GM21825 (cell line): ENCODE data around the gene OPCML.

Source experiments
- ATAC-seq: cut with Tn5 transposase; IDR thresholded peaks from one replicate; pipeline ENCODE4 v1.9.1; 2021; ENCODE audit warnings: mild to moderate bottlenecking, moderate library complexity; ENCODE audit not compliant: unreplicated experiment

OPCML gene

GRCh38 chr11:132717824-132718223 is 814.5 kb downstream of the OPCML start:
- ATAC-seq, result no peak

GRCh38 chr11:132716037-132716436 is 816.3 kb downstream of the OPCML start:
- ATAC-seq, result no peak

- ATAC-seq, result no peak
Observed at GRCh38 chr11:132714859-132715440, 817.4 kb downstream of the OPCML start.

- no peak for ATAC-seq
Observed at GRCh38 chr11:132712466-132712865, 819.8 kb downstream of the OPCML start.

GRCh38 chr11:132704781-132705375 is 827.4 kb downstream of the OPCML start:
- ATAC-seq, result no peak

GRCh38 chr11:132692891-132693290 is 839.4 kb downstream of the OPCML start:
- ATAC-seq, result no peak

- no peak for ATAC-seq
Observed at GRCh38 chr11:132691848-132692550, 840.3 kb downstream of the OPCML start.

GRCh38 chr11:132686886-132687285 is 845.4 kb downstream of the OPCML start:
- no peak for ATAC-seq

- ATAC-seq, result no peak
Observed at GRCh38 chr11:132685174-132685611, 847.1 kb downstream of the OPCML start.

GRCh38 chr11:132683602-132684001 is 848.7 kb downstream of the OPCML start:
- no peak for ATAC-seq

- ATAC-seq, result no peak
Observed at GRCh38 chr11:132681971-132682370, 850.3 kb downstream of the OPCML start.

- ATAC-seq, result no peak
Observed at GRCh38 chr11:132680584-132680983, 851.7 kb downstream of the OPCML start.

GRCh38 chr11:132674151-132674550 is 858.1 kb downstream of the OPCML start:
- no peak for ATAC-seq

- no peak for ATAC-seq
Observed at GRCh38 chr11:132671851-132672370, 860.4 kb downstream of the OPCML start.

GRCh38 chr11:132670921-132671675 is 861.2 kb downstream of the OPCML start:
- no peak for ATAC-seq

- ATAC-seq, result no peak
Observed at GRCh38 chr11:132669949-132670348, 862.4 kb downstream of the OPCML start.

- no peak for ATAC-seq
Observed at GRCh38 chr11:132665205-132665604, 867.1 kb downstream of the OPCML start.

- ATAC-seq, result no peak
Observed at GRCh38 chr11:132658696-132659095, 873.6 kb downstream of the OPCML start.

- no peak for ATAC-seq
Observed at GRCh38 chr11:132658004-132658403, 874.3 kb downstream of the OPCML start.

- no peak for ATAC-seq
Observed at GRCh38 chr11:132655187-132655855, 877.0 kb downstream of the OPCML start.

- ATAC-seq, result no peak
Observed at GRCh38 chr11:132653237-132653636, 879.1 kb downstream of the OPCML start.
